Measurements from ENCODE around the gene STXBP3.

GRCh38 chr1:108729481-108729880, 17.0 kb upstream of the STXBP3 start:
- TF ChIP-seq, protein P1, sequence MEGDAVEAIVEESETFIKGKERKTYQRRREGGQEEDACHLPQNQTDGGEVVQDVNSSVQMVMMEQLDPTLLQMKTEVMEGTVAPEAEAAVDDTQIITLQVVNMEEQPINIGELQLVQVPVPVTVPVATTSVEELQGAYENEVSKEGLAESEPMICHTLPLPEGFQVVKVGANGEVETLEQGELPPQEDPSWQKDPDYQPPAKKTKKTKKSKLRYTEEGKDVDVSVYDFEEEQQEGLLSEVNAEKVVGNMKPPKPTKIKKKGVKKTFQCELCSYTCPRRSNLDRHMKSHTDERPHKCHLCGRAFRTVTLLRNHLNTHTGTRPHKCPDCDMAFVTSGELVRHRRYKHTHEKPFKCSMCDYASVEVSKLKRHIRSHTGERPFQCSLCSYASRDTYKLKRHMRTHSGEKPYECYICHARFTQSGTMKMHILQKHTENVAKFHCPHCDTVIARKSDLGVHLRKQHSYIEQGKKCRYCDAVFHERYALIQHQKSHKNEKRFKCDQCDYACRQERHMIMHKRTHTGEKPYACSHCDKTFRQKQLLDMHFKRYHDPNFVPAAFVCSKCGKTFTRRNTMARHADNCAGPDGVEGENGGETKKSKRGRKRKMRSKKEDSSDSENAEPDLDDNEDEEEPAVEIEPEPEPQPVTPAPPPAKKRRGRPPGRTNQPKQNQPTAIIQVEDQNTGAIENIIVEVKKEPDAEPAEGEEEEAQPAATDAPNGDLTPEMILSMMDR (conservative IDR thresholded peaks at IDR 0.05 in 1 of 2, IDR thresholded peaks at IDR 0.05 in 1 of 2; ENCODE audit: extremely low read depth in 1 of 2, insufficient read depth in 1 of 2, low read depth in 1 of 2, low read length in 2 of 2), result no peak
- TF ChIP-seq EZH2 (IDR thresholded peaks at IDR 0.05; ENCODE audit: borderline replicate concordance, low read length), result no peak
